DND-41 (cell line): ENCODE data around the gene ZNF19.

ENCODE experiments used
- EZH2 ChIP-seq: IDR thresholded peaks from 3 replicates; pipeline ENCODE4 v1.6.1; 2012; ENCODE audit warnings: borderline replicate concordance, low read depth, mild to moderate bottlenecking, moderate library complexity, low read length, inconsistent platforms; ENCODE audit not compliant: severe bottlenecking
- TF ChIP-seq, protein P1 (sequence below): IDR thresholded peaks from 2 replicates; pipeline ENCODE4 v1.5.1; 2012; ENCODE audit warnings: borderline replicate concordance, low read length, moderate library complexity, mild to moderate bottlenecking; ENCODE audit not compliant: poor library complexity, severe bottlenecking; ENCODE audit errors: extremely low read depth

- TF ChIP-seq EZH2 = no peak
- TF ChIP-seq, protein P1, sequence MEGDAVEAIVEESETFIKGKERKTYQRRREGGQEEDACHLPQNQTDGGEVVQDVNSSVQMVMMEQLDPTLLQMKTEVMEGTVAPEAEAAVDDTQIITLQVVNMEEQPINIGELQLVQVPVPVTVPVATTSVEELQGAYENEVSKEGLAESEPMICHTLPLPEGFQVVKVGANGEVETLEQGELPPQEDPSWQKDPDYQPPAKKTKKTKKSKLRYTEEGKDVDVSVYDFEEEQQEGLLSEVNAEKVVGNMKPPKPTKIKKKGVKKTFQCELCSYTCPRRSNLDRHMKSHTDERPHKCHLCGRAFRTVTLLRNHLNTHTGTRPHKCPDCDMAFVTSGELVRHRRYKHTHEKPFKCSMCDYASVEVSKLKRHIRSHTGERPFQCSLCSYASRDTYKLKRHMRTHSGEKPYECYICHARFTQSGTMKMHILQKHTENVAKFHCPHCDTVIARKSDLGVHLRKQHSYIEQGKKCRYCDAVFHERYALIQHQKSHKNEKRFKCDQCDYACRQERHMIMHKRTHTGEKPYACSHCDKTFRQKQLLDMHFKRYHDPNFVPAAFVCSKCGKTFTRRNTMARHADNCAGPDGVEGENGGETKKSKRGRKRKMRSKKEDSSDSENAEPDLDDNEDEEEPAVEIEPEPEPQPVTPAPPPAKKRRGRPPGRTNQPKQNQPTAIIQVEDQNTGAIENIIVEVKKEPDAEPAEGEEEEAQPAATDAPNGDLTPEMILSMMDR = no peak
Observed at GRCh38 chr16:71472931-71473330, 16.2 kb downstream of the ZNF19 start.
